Gastrocnemius medialis (tissue), 4 donors: Measurements from ENCODE around the gene CAMTA1.

Source experiments
- CTCF ChIP-seq, 5 experiments: fragments of 450-650 bp in 3 of 5; fragments of 200-600 bp in 2 of 5; sonication (generic) in 2 of 5; IDR thresholded peaks in 4 of 5; conservative IDR thresholded peaks in 1 of 5; 1 replicate in 4 of 5; 2 replicates in 1 of 5; pipeline ENCODE4 v1.5.1; 2016 to 2019; ENCODE audit warnings: antibody characterized with exemption in 5 of 5, mild to moderate bottlenecking in 3 of 5, moderate library complexity in 3 of 5
- POLR2A ChIP-seq, 2 donors: fragments of 450-650 bp; IDR thresholded peaks; one replicate each; pipeline ENCODE4 v1.6.1; 2017; ENCODE audit warnings: antibody characterized with exemption in 2 of 2, mild to moderate bottlenecking in 2 of 2, moderate library complexity in 2 of 2

GRCh38 chr1:7218210-7218832 lies 433.1 kb downstream of the CAMTA1 start:
- TF ChIP-seq CTCF (IDR thresholded peaks at IDR 0.05 in 4 of 5, conservative IDR thresholded peaks at IDR 0.05 in 1 of 5), result peak; percentile 62 to 78 (median 71)
- TF ChIP-seq POLR2A (IDR thresholded peaks at IDR 0.05), result no peak
